Sigmoid colon (tissue), 4 donors: ENCODE measurements around the gene NUFIP1.

Experiments
- CTCF ChIP-seq, 4 experiments: fragments of 450-650 bp in 3 of 4; fragments of 200-600 bp in 1 of 4; IDR thresholded peaks; one replicate each; pipeline ENCODE4 v1.5.1; 2016 to 2019; ENCODE audit warnings: antibody characterized with exemption in 4 of 4, mild to moderate bottlenecking in 3 of 4, moderate library complexity in 2 of 4
- POLR2A ChIP-seq, 2 donors: fragments of 450-650 bp; IDR thresholded peaks; one replicate each; pipeline ENCODE4 v1.6.1; 2016; ENCODE audit warnings: antibody characterized with exemption in 2 of 2, mild to moderate bottlenecking in 2 of 2, moderate library complexity in 2 of 2
- POLR2AphosphoS5 ChIP-seq, 4 donors: sonication (generic); formaldehyde crosslinking; IDR thresholded peaks; one replicate each; pipeline ENCODE4 v1.6.1; 2017; ENCODE audit warnings: antibody characterized with exemption in 4 of 4

GRCh38 chr13:44906713-44907112 is 82.6 kb downstream of the NUFIP1 start:
- peak; percentile 31 to 51 (median 40) for TF ChIP-seq POLR2AphosphoS5 (IDR thresholded peaks at IDR 0.05)
- TF ChIP-seq CTCF (IDR thresholded peaks at IDR 0.05) = no peak
- TF ChIP-seq POLR2A (IDR thresholded peaks at IDR 0.05) = no peak
